ENCODE data around the gene PIAS1. TPM values are rescaled to one million over a fixed set of nuclear protein-coding genes. Genes with fewer than 3 reads are reported as not detected.
A peak's percentile ranks its signal among the peaks of the same experiment; 100 is the strongest.

PIAS1 gene
- total and polyA plus RNA-seq, 2 donors (not counting 3 experiments of a cell fraction or from before 2014, with no cell fraction given): 23.7 to 24.2 TPM

GRCh38 chr15:68186671-68187397, 132.7 kb downstream of the PIAS1 start:
- CTCF ChIA-PET: interaction anchor here (0.5 to 1.3 kb wide), 2 partner anchors 8 to 32 kb away, joined by 3 read pairs; no protein-coding TSS in a partner anchor
- Histone ChIP-seq H4K20me1 (replicated peaks; ENCODE audit: control insufficient read depth, extremely low read depth, insufficient read depth, low read length) (no peaks in the 10 kb centered on the region), H3K9ac (replicated peaks; ENCODE audit: extremely low read depth, insufficient read depth, low read length) (no peak overlapping the region), H3K4me1 (ENCODE audit: control insufficient read depth, extremely low read depth, insufficient read depth, low read length) (no peaks in the 10 kb centered on the region), H3K27ac (ENCODE audit: insufficient read depth, low read depth, low read length) (no peak overlapping the region), H3K79me2 (ENCODE audit: control insufficient read depth, insufficient read depth, low read length) (no peaks in the 10 kb centered on the region), H3K9me3 (replicated peaks; ENCODE audit: control insufficient read depth, insufficient read depth, low read length) (no peaks in the 10 kb centered on the region), H3K9me1 (replicated peaks; ENCODE audit: control insufficient read depth, extremely low read depth, insufficient read depth, low read length) (no peaks in the 10 kb centered on the region), H3K4me2 (ENCODE audit: insufficient read depth, low read length) (no peak overlapping the region), H2AFZ (ENCODE audit: low read depth, low read length) (no peak overlapping the region), H3K36me3 (ENCODE audit: control insufficient read depth in 2 of 2, extremely low read depth in 1 of 2, insufficient read depth in 2 of 2, low read length in 2 of 2) (peaks cover 7% of the 10 kb centered on the region in 2 experiments), H3K27me3 (ENCODE audit: control insufficient read depth in 2 of 2, insufficient read depth in 2 of 2, low read length in 2 of 2) (no peaks in the 10 kb centered on the region), H3K4me3 (replicated peaks in 1 of 3; ENCODE audit: insufficient read depth in 1 of 3, low read depth in 1 of 3, low read length in 3 of 3) (no peak overlapping the region)
- intact Hi-C loops (cut with micrococcal nuclease): no loop called here
- BruUV-seq (replicated peaks): no TSS peak
- no peak for DNase-seq (ENCODE audit: low read depth, low spot score)
- TF ChIP-seq MAX (IDR thresholded peaks at IDR 0.05; ENCODE audit: insufficient read depth, insufficient read length) (no peak), POLR2AphosphoS5 (IDR thresholded peaks at IDR 0.05; ENCODE audit: insufficient read depth, low read depth, low read length) (no peak), EZH2 (IDR thresholded peaks at IDR 0.05; ENCODE audit: borderline replicate concordance, low read depth, low read length, severe bottlenecking) (no peak), MYC (IDR thresholded peaks at IDR 0.05; ENCODE audit: low read depth, low read length) (no peak), CTCF (IDR thresholded peaks at IDR 0.05; ENCODE audit: extremely low read depth in 1 of 2, insufficient read depth in 1 of 2, low read depth in 1 of 2, low read length in 2 of 2) (no peak), FOS (IDR thresholded peaks at IDR 0.05; ENCODE audit: borderline replicate concordance, insufficient read depth, low read length) (no peak), JUN (IDR thresholded peaks at IDR 0.05; ENCODE audit: borderline replicate concordance, insufficient read depth, insufficient read length, low read depth) (no peak), GATA2 (IDR thresholded peaks at IDR 0.05; ENCODE audit: insufficient read depth, insufficient read length, low read depth, low read length) (no peak), POLR2A (IDR thresholded peaks at IDR 0.05; ENCODE audit: low read depth, low read length) (no peak)
- peak; percentile 12 for FAIRE-seq
- dilution Hi-C loops (cut with MboI; ENCODE audit: extremely low pct_ligation_motif_present, low sequenced_read_pairs): no loop called here
- POLR2A ChIA-PET: no interaction called here

Data from endothelial cell of umbilical vein (primary cell).